ENCODE measurements around the gene RIT2.

DNA sequence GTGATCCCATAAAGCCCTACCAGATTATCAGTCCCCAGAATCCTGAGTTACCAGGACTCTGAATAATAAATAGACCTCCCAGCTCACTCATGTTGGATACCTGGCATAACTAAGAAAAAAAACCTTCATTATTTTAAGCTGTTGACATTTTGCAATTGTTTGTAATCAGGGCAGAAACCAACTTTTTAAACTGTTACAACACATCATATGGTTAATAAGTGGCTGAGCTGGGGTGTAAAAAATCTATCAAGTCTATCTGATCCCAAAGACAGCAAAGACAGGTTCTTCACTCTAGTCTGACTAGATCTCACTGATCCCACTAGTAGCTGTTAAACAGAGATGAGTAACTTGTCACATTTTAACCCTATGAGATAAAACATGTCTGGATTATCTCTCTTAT lies 370.3 kb downstream of the RIT2 start:
- TF ChIP-seq, protein P1, sequence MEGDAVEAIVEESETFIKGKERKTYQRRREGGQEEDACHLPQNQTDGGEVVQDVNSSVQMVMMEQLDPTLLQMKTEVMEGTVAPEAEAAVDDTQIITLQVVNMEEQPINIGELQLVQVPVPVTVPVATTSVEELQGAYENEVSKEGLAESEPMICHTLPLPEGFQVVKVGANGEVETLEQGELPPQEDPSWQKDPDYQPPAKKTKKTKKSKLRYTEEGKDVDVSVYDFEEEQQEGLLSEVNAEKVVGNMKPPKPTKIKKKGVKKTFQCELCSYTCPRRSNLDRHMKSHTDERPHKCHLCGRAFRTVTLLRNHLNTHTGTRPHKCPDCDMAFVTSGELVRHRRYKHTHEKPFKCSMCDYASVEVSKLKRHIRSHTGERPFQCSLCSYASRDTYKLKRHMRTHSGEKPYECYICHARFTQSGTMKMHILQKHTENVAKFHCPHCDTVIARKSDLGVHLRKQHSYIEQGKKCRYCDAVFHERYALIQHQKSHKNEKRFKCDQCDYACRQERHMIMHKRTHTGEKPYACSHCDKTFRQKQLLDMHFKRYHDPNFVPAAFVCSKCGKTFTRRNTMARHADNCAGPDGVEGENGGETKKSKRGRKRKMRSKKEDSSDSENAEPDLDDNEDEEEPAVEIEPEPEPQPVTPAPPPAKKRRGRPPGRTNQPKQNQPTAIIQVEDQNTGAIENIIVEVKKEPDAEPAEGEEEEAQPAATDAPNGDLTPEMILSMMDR (IDR thresholded peaks at IDR 0.05; ENCODE audit: low read length), result no peak
- no peak for TF ChIP-seq EZH2 (IDR thresholded peaks at IDR 0.05; ENCODE audit: borderline replicate concordance, low read length)

Data from OCI-LY1 (cell line).